OCI-LY3 (cell line): ENCODE data around the gene SLC4A5.
A peak's percentile ranks its signal among the peaks of the same experiment; 100 is the strongest.

ENCODE experiments used
- H2AFZ ChIP-seq: fragments of 200-600, 300-600 bp; shearing (Covaris generic); 2 replicates; pipeline ENCODE4 v1.6.0; 2014; ENCODE audit warnings: antibody characterized with exemption, low read depth, low read length
- H3K27ac ChIP-seq: fragments of 200-600, 300-600 bp; sonication (generic); 2 replicates; pipeline ENCODE4 v1.5.1; 2014; ENCODE audit warnings: mild to moderate bottlenecking, low read length, moderate library complexity, mixed read lengths
- H3K27me3 ChIP-seq: fragments of 200-600, 300-600 bp; sonication (generic); 2 replicates; pipeline ENCODE4 v1.6.1; 2014; ENCODE audit warnings: low read depth, low read length, mixed read lengths
- H3K36me3 ChIP-seq: fragments of 200-600, 300-600 bp; sonication (generic); replicated peaks from 2 replicates; pipeline ENCODE3; 2014; ENCODE audit warnings: low read depth, low read length, mixed read lengths
- H3K4me1 ChIP-seq: fragments of 300-600, 200-600 bp; sonication (generic); 2 replicates; pipeline ENCODE4 v1.6.1; 2014; ENCODE audit warnings: low read length, mixed read lengths
- H3K4me2 ChIP-seq: fragments of 200-600, 300-600 bp; sonication (generic); 2 replicates; pipeline ENCODE4 v1.6.1; 2014; ENCODE audit warnings: low read length, mixed read lengths
- H3K4me3 ChIP-seq: fragments of 300-600, 200-600 bp; sonication (generic); 2 replicates; pipeline ENCODE4 v1.5.1; 2014; ENCODE audit warnings: antibody characterized with exemption, mild to moderate bottlenecking, low read length, moderate library complexity
- H3K79me2 ChIP-seq: fragments of 300-600, 200-600 bp; shearing (Covaris generic); 2 replicates; pipeline ENCODE4 v1.6.1; 2014; ENCODE audit warnings: mild to moderate bottlenecking, low read length, mixed read lengths
- H3K9ac ChIP-seq: fragments of 300-600, 200-600 bp; shearing (Covaris generic); 2 replicates; pipeline ENCODE4 v1.6.0; 2014; ENCODE audit warnings: mild to moderate bottlenecking, low read length, moderate library complexity
- H3K9me3 ChIP-seq: fragments of 200-600, 300-600 bp; shearing (Covaris generic); 2 replicates; pipeline ENCODE4 v1.6.1; 2014; ENCODE audit warnings: low read length, mixed read lengths; ENCODE audit not compliant: insufficient read depth
- H4K20me1 ChIP-seq: fragments of 200-600, 300-600 bp; sonication (generic); 2 replicates; pipeline ENCODE4 v1.6.1; 2016; ENCODE audit warnings: low read length, mixed read lengths; ENCODE audit not compliant: insufficient read depth
- CTCF ChIP-seq: fragments of 200-600, 300-600 bp; sonication (generic); IDR thresholded peaks from 2 replicates; pipeline ENCODE4 v1.5.1; 2014; ENCODE audit warnings: antibody characterized with exemption, low read length, low read depth
- EZH2phosphoT487 ChIP-seq: fragments of 200-600 bp; shearing (Covaris generic); IDR thresholded peaks from 2 replicates; pipeline ENCODE4 v1.6.1; 2018; ENCODE audit warnings: antibody characterized with exemption, mixed run types, low read depth

The SLC4A5 gene

GRCh38 chr2:74267068-74267467 is 76.1 kb downstream of the SLC4A5 start:
- H3K9ac ChIP-seq, result no peak overlapping the region
- no peaks in the 10 kb centered on the region for H3K27me3 ChIP-seq
- H3K79me2 ChIP-seq, result peaks cover 8% of the 10 kb centered on the region; the same call in 1 of the 2 replicates
- H3K27ac ChIP-seq, result no peak overlapping the region
- TF ChIP-seq CTCF (peak; percentile 76), EZH2phosphoT487 (no peak)
- H3K9me3 ChIP-seq, result no peaks in the 10 kb centered on the region
- 0 out of 2 replicates have a peak, but pooled peaks cover 2% of the 10 kb centered on the region for H4K20me1 ChIP-seq
- peak overlapping the region; percentile 38; the same call in 1 of the 2 replicates for H3K4me2 ChIP-seq
- H2AFZ ChIP-seq, result no peak overlapping the region
- H3K4me3 ChIP-seq, result no peak overlapping the region
- H3K36me3 ChIP-seq, result peaks cover 21% of the 10 kb centered on the region
- peaks cover 6% of the 10 kb centered on the region; the same call in 1 of the 2 replicates for H3K4me1 ChIP-seq

- Histone ChIP-seq H3K36me3 (peaks cover 36% of the 10 kb centered on the region), H3K4me1 (peaks cover 6% of the 10 kb centered on the region; the same call in 1 of the 2 replicates)
- TF ChIP-seq EZH2phosphoT487 (no peak), CTCF (no peak)
Measured at GRCh38 chr2:74264281-74264680, 78.9 kb downstream of the SLC4A5 start.

GRCh38 chr2:74262681-74263080 is 80.5 kb downstream of the SLC4A5 start:
- no peaks in the 10 kb centered on the region for H4K20me1 ChIP-seq
- no peak overlapping the region for H3K27ac ChIP-seq
- no peak overlapping the region for H3K9ac ChIP-seq
- H3K9me3 ChIP-seq, result no peaks in the 10 kb centered on the region
- no peak overlapping the region for H3K4me2 ChIP-seq
- H3K36me3 ChIP-seq, result peaks cover 36% of the 10 kb centered on the region
- H3K4me3 ChIP-seq, result no peak overlapping the region
- H3K4me1 ChIP-seq, result peaks cover 6% of the 10 kb centered on the region; the same call in 1 of the 2 replicates
- H3K79me2 ChIP-seq, result no peaks in the 10 kb centered on the region
- TF ChIP-seq EZH2phosphoT487, result no peak
- no peak for TF ChIP-seq CTCF
- no peak overlapping the region for H2AFZ ChIP-seq
- no peaks in the 10 kb centered on the region for H3K27me3 ChIP-seq

More at GRCh38 chr2:74264281-74264680, 78.9 kb downstream of the SLC4A5 start:
- H3K27me3 ChIP-seq, result no peaks in the 10 kb centered on the region
- H3K4me3 ChIP-seq, result no peak overlapping the region
- H2AFZ ChIP-seq, result no peak overlapping the region
- H3K9me3 ChIP-seq, result no peaks in the 10 kb centered on the region
- H3K9ac ChIP-seq, result no peak overlapping the region
- peaks cover 3% of the 10 kb centered on the region; the same call in 1 of the 2 replicates for H3K79me2 ChIP-seq
- H3K4me2 ChIP-seq, result no peak overlapping the region
- H4K20me1 ChIP-seq, result no peaks in the 10 kb centered on the region
- H3K27ac ChIP-seq, result no peak overlapping the region

- no peak overlapping the region for H2AFZ ChIP-seq
- no peaks in the 10 kb centered on the region for H4K20me1 ChIP-seq
- no peak overlapping the region for H3K9ac ChIP-seq
- TF ChIP-seq CTCF (peak; percentile 9; the same call in 1 of the 2 replicates), EZH2phosphoT487 (no peak)
- H3K9me3 ChIP-seq, result no peaks in the 10 kb centered on the region
- H3K4me3 ChIP-seq, result no peak overlapping the region
- H3K79me2 ChIP-seq, result no peaks in the 10 kb centered on the region
- no peak overlapping the region for H3K27ac ChIP-seq
- no peak overlapping the region for H3K4me2 ChIP-seq
- no peaks in the 10 kb centered on the region for H3K27me3 ChIP-seq
- H3K4me1 ChIP-seq, result no peaks in the 10 kb centered on the region
- H3K36me3 ChIP-seq, result peaks cover 36% of the 10 kb centered on the region
Measured at GRCh38 chr2:74261204-74261864, 81.9 kb downstream of the SLC4A5 start.
